ENCODE results near the gene ANLN. TPM values are rescaled to one million over a fixed set of nuclear protein-coding genes. Genes with fewer than 3 reads are reported as not detected.
"Not testable (repeated sequence)": the region's sequence is repeated elsewhere in the genome, so short reads cannot be mapped to it uniquely, and the experiment has no call there.

The ANLN gene
- total and polyA plus RNA-seq, 10 donors = 0.91 to 14.9 (median 3.2) TPM

GRCh38 chr7:36487756-36488336 lies 98.2 kb downstream of the ANLN start:
- H3K27me3 ChIP-seq (replicated peaks in 1 of 7) = no peaks in the 10 kb centered on the region
- H3K4me3 ChIP-seq = no peak overlapping the region
- no peaks in the 10 kb centered on the region for H3K4me1 ChIP-seq
- intact Hi-C loops (cut with DNase I; ENCODE audit: low total_unique reads) = loop anchor here (5.0 to 10.0 kb wide), 2 partner anchors 184 to 697 kb away; no protein-coding TSS in a partner anchor
- no peak overlapping the region for H3K27ac ChIP-seq
- WGBS, 5 donors = 30 to 37% (median 32%) methylated on average over 4 of the region's 4 CpGs
- no peaks in the 10 kb centered on the region for H3K36me3 ChIP-seq
- peak; percentile 32 to 82 (median 74) for TF ChIP-seq CTCF (IDR thresholded peaks at IDR 0.05 in 8 of 11, conservative IDR thresholded peaks at IDR 0.05 in 3 of 11)
- TF ChIP-seq POLR2AphosphoS5 (IDR thresholded peaks at IDR 0.05) = no peak
- TF ChIP-seq POLR2A (IDR thresholded peaks at IDR 0.05) = no peak
- peaks cover 0 to 4% (median 0%) of the 10 kb centered on the region in 8 donors for H3K9me3 ChIP-seq
- DNase-seq = no peak

- H3K9me3 ChIP-seq; H3K4me1 ChIP-seq; H3K4me3 ChIP-seq; DNase-seq; H3K27me3 ChIP-seq (replicated peaks in 1 of 7); H3K27ac ChIP-seq; H3K36me3 ChIP-seq: not testable (repeated sequence)
- intact Hi-C loops (cut with DNase I; ENCODE audit: low total_unique reads) = loop anchor here (5.0 to 10.0 kb wide), 2 partner anchors 184 to 696 kb away; no protein-coding TSS in a partner anchor
- WGBS, 5 donors = 89 to 95% (median 95%) methylated on average over 5 of the region's 5 CpGs
These were observed 99.0 kb downstream of the ANLN start for GRCh38 chr7:36488672-36489071.

GRCh38 chr7:36490419-36490830 lies 100.8 kb downstream of the ANLN start:
- TF ChIP-seq CTCF (IDR thresholded peaks at IDR 0.05 in 8 of 11, conservative IDR thresholded peaks at IDR 0.05 in 3 of 11) (no peak), POLR2AphosphoS5 (IDR thresholded peaks at IDR 0.05) (no peak), POLR2A (IDR thresholded peaks at IDR 0.05) (no peak)
- intact Hi-C loops (cut with DNase I; ENCODE audit: low total_unique reads) = no loop called here
- Histone ChIP-seq H3K36me3 (no peaks in the 10 kb centered on the region), H3K27me3 (replicated peaks in 1 of 7) (no peaks in the 10 kb centered on the region), H3K27ac (no peak overlapping the region), H3K4me3 (no peak overlapping the region), H3K9me3 (peaks cover 0 to 4% (median 0%) of the 10 kb centered on the region in 8 donors), H3K4me1 (no peaks in the 10 kb centered on the region)
- no peak for DNase-seq
- 60 to 81% (median 66%) methylated on average over 3 of the region's 3 CpGs for WGBS, 5 donors

GRCh38 chr7:36491317-36491716 lies 101.7 kb downstream of the ANLN start:
- intact Hi-C loops (cut with DNase I; ENCODE audit: low total_unique reads) = no loop called here
- Histone ChIP-seq H3K36me3 (no peaks in the 10 kb centered on the region), H3K9me3 (peaks cover 0 to 4% (median 0%) of the 10 kb centered on the region in 8 donors), H3K4me3 (no peak overlapping the region), H3K27ac (no peak overlapping the region), H3K27me3 (replicated peaks in 1 of 7) (no peaks in the 10 kb centered on the region), H3K4me1 (no peaks in the 10 kb centered on the region)
- TF ChIP-seq POLR2AphosphoS5 (IDR thresholded peaks at IDR 0.05) (no peak), POLR2A (IDR thresholded peaks at IDR 0.05) (no peak), CTCF (IDR thresholded peaks at IDR 0.05 in 8 of 11, conservative IDR thresholded peaks at IDR 0.05 in 3 of 11) (no peak)
- DNase-seq = no peak
- WGBS, 5 donors = 88 to 95% (median 93%) methylated on average over 3 of the region's 3 CpGs
